Measurements from ENCODE around the gene PRAMEF1.

Gene PRAMEF1

DNA sequence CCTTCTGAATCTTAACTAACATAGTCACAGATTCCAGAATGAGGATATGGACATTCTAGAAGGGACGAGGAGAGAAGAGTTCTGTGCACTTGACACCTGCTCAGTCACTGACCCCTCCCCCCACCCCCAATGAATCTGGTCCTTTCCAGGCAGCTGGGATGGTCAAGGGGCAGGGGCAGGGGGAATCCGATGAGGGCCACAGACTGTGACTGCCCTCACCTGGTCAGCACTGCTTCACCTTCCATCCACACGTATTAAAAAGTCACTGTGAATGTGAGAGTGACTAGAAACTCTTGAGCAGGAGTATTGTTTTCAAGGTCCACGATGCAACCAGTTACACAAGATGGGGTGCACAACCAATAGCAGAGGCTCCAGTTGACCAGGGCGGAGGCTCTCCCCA lies 27.2 kb upstream of the PRAMEF1 start:
- Histone ChIP-seq H3K9ac (ENCODE audit: low read length) (no peak overlapping the region), H3K4me2 (ENCODE audit: low read depth, low read length) (no peak overlapping the region)
- TF ChIP-seq EZH2phosphoT487 (IDR thresholded peaks at IDR 0.05; ENCODE audit: low read length) (no peak), EZH2 (optimal IDR thresholded peaks at IDR 0.05; ENCODE audit: low read depth, low read length) (no peak)
- TF ChIP-seq, protein P1, sequence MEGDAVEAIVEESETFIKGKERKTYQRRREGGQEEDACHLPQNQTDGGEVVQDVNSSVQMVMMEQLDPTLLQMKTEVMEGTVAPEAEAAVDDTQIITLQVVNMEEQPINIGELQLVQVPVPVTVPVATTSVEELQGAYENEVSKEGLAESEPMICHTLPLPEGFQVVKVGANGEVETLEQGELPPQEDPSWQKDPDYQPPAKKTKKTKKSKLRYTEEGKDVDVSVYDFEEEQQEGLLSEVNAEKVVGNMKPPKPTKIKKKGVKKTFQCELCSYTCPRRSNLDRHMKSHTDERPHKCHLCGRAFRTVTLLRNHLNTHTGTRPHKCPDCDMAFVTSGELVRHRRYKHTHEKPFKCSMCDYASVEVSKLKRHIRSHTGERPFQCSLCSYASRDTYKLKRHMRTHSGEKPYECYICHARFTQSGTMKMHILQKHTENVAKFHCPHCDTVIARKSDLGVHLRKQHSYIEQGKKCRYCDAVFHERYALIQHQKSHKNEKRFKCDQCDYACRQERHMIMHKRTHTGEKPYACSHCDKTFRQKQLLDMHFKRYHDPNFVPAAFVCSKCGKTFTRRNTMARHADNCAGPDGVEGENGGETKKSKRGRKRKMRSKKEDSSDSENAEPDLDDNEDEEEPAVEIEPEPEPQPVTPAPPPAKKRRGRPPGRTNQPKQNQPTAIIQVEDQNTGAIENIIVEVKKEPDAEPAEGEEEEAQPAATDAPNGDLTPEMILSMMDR (IDR thresholded peaks at IDR 0.05; ENCODE audit: low read length): no peak

DNA sequence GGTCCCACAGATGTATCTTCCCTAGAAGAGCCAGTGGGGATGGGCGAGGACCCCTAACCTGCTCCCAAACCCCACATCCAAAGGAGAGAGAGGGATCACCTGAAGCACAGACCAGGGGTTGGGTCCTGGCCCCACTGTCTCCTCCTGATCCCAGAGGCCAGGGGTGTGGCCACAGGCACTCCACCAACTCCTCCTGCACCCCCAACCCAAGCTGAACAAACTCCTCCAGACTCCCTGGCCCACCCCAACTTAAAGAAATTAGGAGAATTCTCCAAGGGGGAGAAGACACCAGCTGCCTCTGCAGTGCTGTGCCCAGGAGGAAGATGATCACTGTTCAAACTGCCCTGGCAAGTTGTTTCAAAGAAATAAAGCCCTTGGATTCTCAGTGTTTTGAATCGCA lies 22.2 kb upstream of the PRAMEF1 start:
- no peaks in the 10 kb centered on the region for H3F3A ChIP-seq (ENCODE audit: insufficient read depth, low read length)
- no peak overlapping the region for H3K4me3 ChIP-seq (ENCODE audit: low read length)
- H3K4me1 ChIP-seq (ENCODE audit: low read length): no peaks in the 10 kb centered on the region
- no peaks in the 10 kb centered on the region for H3K9me2 ChIP-seq (replicated peaks; ENCODE audit: insufficient read depth, low read length)
- no peak for DNase-seq
- H3K4me2 ChIP-seq (ENCODE audit: low read depth, low read length): no peak overlapping the region
- no peak overlapping the region for H2AFZ ChIP-seq (ENCODE audit: low read length)
- no peak overlapping the region for H3K27ac ChIP-seq (ENCODE audit: low read length)
- no peaks in the 10 kb centered on the region for H4K20me1 ChIP-seq (ENCODE audit: insufficient read depth, low read length)
- no peak for TF ChIP-seq EZH2phosphoT487 (IDR thresholded peaks at IDR 0.05; ENCODE audit: low read length)
- TF ChIP-seq, protein P1 (IDR thresholded peaks at IDR 0.05; ENCODE audit: low read length): no peak
- no peak for TF ChIP-seq EZH2 (optimal IDR thresholded peaks at IDR 0.05; ENCODE audit: low read depth, low read length)
- no peaks in the 10 kb centered on the region for H3K9me3 ChIP-seq (replicated peaks; ENCODE audit: insufficient read depth, low read length)
- peaks cover 18% of the 10 kb centered on the region for H3K27me3 ChIP-seq (replicated peaks; ENCODE audit: insufficient read depth, low read length)
- H3K9ac ChIP-seq (ENCODE audit: low read length): no peak overlapping the region
- no peaks in the 10 kb centered on the region for H3K79me2 ChIP-seq (ENCODE audit: low read length)
- H3K36me3 ChIP-seq (replicated peaks; ENCODE audit: insufficient read depth, low read length): no peaks in the 10 kb centered on the region

More for the DNA sequence above, 27.2 kb upstream of the PRAMEF1 start:
- H3F3A ChIP-seq (ENCODE audit: insufficient read depth, low read length): no peaks in the 10 kb centered on the region
- no peaks in the 10 kb centered on the region for H3K79me2 ChIP-seq (ENCODE audit: low read length)
- no peak overlapping the region for H3K27ac ChIP-seq (ENCODE audit: low read length)
- H2AFZ ChIP-seq (ENCODE audit: low read length): no peak overlapping the region
- no peak for DNase-seq
- H3K36me3 ChIP-seq (replicated peaks; ENCODE audit: insufficient read depth, low read length): no peaks in the 10 kb centered on the region
- H3K9me2 ChIP-seq (replicated peaks; ENCODE audit: insufficient read depth, low read length): no peaks in the 10 kb centered on the region
- H3K27me3 ChIP-seq (replicated peaks; ENCODE audit: insufficient read depth, low read length): peaks cover 36% of the 10 kb centered on the region
- H3K9me3 ChIP-seq (replicated peaks; ENCODE audit: insufficient read depth, low read length): no peaks in the 10 kb centered on the region
- no peaks in the 10 kb centered on the region for H4K20me1 ChIP-seq (ENCODE audit: insufficient read depth, low read length)
- H3K4me3 ChIP-seq (ENCODE audit: low read length): no peak overlapping the region
- no peaks in the 10 kb centered on the region for H3K4me1 ChIP-seq (ENCODE audit: low read length)

DNA sequence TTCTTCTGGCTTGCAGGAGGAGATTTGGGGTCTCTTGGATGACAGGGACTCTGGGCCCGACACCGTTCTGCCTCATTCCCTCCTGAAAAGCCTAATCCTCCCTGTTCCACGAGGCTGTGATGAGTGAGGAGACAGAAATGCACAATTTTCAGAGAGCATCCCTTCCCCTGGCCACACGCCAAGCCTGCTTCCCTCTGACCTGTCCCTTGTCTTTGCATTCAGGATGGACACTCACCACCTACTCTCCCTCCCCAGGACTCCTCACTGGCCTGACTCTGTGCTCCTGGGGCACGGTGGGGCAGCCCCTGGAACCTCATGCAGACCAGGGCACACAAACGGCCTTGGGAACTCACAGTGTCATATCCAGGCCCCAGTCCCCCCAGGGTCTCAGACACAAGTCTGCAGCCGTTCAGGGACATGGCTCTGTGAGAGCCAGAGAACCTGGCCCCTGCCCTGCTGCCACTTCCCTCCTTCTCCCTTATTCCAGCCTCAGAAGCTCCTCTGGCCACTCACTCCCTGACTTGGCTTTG lies 21.2 kb upstream of the PRAMEF1 start:
- Histone ChIP-seq H3K4me3 (ENCODE audit: low read length) (no peak overlapping the region), H3K9me2 (replicated peaks; ENCODE audit: insufficient read depth, low read length) (no peaks in the 10 kb centered on the region), H3K27ac (ENCODE audit: low read length) (no peak overlapping the region), H3K4me1 (ENCODE audit: low read length) (no peaks in the 10 kb centered on the region), H3F3A (ENCODE audit: insufficient read depth, low read length) (no peaks in the 10 kb centered on the region), H3K9ac (ENCODE audit: low read length) (no peak overlapping the region), H3K9me3 (replicated peaks; ENCODE audit: insufficient read depth, low read length) (no peaks in the 10 kb centered on the region), H4K20me1 (ENCODE audit: insufficient read depth, low read length) (no peaks in the 10 kb centered on the region), H3K36me3 (replicated peaks; ENCODE audit: insufficient read depth, low read length) (no peaks in the 10 kb centered on the region), H3K79me2 (ENCODE audit: low read length) (no peaks in the 10 kb centered on the region), H3K27me3 (replicated peaks; ENCODE audit: insufficient read depth, low read length) (peaks cover 18% of the 10 kb centered on the region), H2AFZ (ENCODE audit: low read length) (no peak overlapping the region), H3K4me2 (ENCODE audit: low read depth, low read length) (no peak overlapping the region)
- DNase-seq: no peak
- TF ChIP-seq EZH2phosphoT487 (IDR thresholded peaks at IDR 0.05; ENCODE audit: low read length): no peak
- TF ChIP-seq EZH2 (optimal IDR thresholded peaks at IDR 0.05; ENCODE audit: low read depth, low read length): no peak

DNA sequence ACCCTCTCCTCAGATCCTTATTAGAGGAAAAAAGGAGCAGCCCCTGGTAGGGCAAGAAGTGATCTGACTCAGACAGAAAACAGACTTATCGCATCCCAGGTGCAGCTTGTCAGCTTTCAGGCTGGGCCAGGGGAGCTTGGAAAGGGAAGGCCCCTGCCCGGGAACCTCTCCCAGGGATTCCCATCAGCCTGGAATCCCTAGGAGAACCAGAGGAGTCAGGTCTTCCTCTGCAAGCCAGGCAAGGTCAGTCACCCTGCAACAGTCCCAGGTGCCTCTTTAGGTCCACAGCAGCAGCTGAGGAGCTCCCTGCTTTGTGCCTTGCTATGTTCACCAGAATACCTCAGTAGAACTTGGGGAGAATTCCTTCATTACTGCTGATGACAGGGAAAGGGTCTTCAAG lies 20.6 kb upstream of the PRAMEF1 start:
- peaks cover 18% of the 10 kb centered on the region for H3K27me3 ChIP-seq (replicated peaks; ENCODE audit: insufficient read depth, low read length)
- H3K79me2 ChIP-seq (ENCODE audit: low read length): no peaks in the 10 kb centered on the region
- H3K4me3 ChIP-seq (ENCODE audit: low read length): no peak overlapping the region
- no peaks in the 10 kb centered on the region for H3K9me3 ChIP-seq (replicated peaks; ENCODE audit: insufficient read depth, low read length)
- TF ChIP-seq, protein P1 (IDR thresholded peaks at IDR 0.05; ENCODE audit: low read length): no peak
- no peak for TF ChIP-seq EZH2phosphoT487 (IDR thresholded peaks at IDR 0.05; ENCODE audit: low read length)
- TF ChIP-seq EZH2 (optimal IDR thresholded peaks at IDR 0.05; ENCODE audit: low read depth, low read length): no peak
- no peak overlapping the region for H2AFZ ChIP-seq (ENCODE audit: low read length)
- no peak for DNase-seq
- H3K9ac ChIP-seq (ENCODE audit: low read length): no peak overlapping the region
- no peaks in the 10 kb centered on the region for H3F3A ChIP-seq (ENCODE audit: insufficient read depth, low read length)
- no peaks in the 10 kb centered on the region for H3K36me3 ChIP-seq (replicated peaks; ENCODE audit: insufficient read depth, low read length)
- no peak overlapping the region for H3K4me2 ChIP-seq (ENCODE audit: low read depth, low read length)
- H3K9me2 ChIP-seq (replicated peaks; ENCODE audit: insufficient read depth, low read length): no peaks in the 10 kb centered on the region
- H4K20me1 ChIP-seq (ENCODE audit: insufficient read depth, low read length): no peaks in the 10 kb centered on the region
- no peaks in the 10 kb centered on the region for H3K4me1 ChIP-seq (ENCODE audit: low read length)
- H3K27ac ChIP-seq (ENCODE audit: low read length): no peak overlapping the region

Measured in MM.1S (cell line).